GM12874 (cell line): ENCODE results near the gene ZSWIM6.

Source experiments
- TF ChIP-seq, protein P1 (sequence below): IDR thresholded peaks from 2 replicates; pipeline ENCODE4 v1.5.1; 2011; ENCODE audit warnings: low read depth, mild to moderate bottlenecking, control low read depth, low read length, moderate library complexity; ENCODE audit not compliant: insufficient read depth

Gene ZSWIM6

DNA sequence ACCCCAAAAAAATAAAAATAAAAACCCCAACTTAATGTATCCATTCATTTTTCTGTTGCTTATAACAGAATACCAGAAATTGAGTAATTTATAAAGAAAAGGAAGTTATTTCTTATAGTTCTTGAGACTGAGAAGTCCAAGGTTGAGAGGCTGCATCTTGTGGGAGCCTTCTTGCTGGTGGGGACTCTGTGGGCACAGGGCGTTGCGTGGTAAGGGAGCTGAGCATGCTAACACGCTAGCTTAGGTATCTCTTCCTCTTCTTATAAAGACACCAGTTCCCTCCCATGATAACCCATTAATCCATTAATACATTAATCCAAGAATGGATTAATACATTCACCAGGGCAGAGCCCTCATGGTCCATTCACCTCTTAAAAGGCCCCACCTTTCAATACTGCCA lies 150.9 kb downstream of the ZSWIM6 start:
- TF ChIP-seq, protein P1, sequence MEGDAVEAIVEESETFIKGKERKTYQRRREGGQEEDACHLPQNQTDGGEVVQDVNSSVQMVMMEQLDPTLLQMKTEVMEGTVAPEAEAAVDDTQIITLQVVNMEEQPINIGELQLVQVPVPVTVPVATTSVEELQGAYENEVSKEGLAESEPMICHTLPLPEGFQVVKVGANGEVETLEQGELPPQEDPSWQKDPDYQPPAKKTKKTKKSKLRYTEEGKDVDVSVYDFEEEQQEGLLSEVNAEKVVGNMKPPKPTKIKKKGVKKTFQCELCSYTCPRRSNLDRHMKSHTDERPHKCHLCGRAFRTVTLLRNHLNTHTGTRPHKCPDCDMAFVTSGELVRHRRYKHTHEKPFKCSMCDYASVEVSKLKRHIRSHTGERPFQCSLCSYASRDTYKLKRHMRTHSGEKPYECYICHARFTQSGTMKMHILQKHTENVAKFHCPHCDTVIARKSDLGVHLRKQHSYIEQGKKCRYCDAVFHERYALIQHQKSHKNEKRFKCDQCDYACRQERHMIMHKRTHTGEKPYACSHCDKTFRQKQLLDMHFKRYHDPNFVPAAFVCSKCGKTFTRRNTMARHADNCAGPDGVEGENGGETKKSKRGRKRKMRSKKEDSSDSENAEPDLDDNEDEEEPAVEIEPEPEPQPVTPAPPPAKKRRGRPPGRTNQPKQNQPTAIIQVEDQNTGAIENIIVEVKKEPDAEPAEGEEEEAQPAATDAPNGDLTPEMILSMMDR, result no peak

DNA sequence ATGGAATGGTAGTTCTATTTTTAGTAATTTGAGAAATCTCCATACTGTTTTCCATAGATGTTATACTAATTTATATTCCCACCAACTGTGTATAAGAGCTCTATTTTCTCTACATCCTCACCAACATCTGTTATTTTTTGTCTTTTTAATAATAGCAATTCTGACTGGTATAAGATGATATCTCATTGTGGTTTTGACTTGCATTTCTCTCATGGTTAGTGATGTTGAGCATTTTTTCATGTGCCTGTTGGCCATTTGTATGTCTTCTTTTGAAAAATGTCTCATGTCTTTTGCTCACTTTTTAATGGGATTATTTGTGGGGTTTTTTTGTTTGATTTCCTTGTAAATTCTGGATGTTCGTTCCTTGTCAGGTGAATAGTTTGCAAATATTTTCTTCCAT lies 154.4 kb downstream of the ZSWIM6 start:
- TF ChIP-seq, protein P1, result no peak

DNA sequence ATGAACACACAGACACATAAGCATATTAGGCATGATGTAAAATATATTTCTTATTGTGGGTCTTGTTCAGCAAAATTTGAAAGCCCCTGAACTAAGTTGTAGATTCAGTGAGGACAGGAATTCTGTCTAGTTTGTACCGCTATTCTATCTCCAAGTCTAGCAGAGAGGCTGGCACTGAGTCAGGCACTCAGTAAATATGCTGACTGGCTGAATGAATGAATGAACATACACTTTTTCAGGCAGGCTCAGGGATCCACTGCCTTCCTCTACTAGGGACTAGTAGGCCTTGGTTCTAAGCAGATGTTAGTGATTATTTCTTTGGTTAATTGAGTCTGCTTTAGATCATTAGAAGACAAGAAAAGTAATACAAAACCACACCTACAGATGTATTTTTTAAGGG lies 157.5 kb downstream of the ZSWIM6 start:
- TF ChIP-seq, protein P1, result no peak

DNA sequence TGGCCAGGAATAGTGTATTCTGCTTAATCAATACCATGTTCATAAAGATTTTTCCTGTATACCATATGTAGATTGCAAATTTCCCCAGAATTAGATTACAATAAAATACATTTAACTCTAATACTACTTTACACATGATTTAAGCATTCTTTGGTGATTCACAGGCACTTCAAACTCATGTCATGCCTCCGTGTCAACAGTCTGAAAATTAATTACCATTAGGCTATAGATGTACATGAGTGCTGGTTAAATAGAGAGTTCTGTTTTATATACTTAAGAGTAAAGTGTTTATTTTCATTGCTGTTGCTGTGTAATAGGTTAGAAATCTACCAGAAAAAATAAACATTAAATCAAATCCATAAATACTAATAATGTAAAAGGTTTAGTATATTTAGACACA lies 159.8 kb downstream of the ZSWIM6 start:
- TF ChIP-seq, protein P1, result no peak

DNA sequence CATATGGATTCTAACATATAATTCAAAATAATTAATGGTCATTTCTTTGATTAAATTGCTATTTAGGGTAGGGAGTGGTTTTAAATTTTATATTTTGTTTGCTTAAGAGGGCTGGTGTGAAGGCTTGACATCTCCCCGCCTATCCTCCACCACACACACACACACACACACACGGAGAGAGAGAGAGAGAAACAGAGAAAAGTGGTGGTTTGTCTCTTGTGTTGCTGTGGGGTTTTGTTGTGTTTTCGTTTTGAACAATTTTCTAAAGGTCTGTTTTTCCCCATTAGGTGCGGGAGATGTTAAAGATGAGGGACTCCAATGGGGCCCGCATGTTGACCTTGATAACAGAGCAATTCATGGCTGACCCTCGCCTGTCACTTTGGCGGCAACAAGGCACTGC lies 161.9 kb downstream of the ZSWIM6 start:
- TF ChIP-seq, protein P1, result no peak

DNA sequence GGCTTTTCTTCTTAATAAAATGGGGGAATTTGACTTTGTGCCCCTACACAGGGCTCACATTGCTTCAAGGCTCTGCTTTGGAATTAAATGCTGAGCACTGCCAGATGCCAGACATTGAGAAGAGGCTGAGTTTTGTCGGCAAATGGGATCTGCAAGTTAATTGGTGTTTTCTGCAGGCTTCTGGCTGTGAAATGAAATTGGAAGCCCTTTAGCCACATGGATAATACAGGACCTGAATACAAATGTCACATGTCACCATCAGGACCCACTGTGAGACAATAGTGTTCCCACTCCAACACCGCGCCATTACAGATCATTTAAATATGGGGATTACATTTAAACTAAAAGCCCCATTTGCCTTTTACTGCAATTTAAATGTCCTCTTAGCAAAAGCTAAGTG lies 164.4 kb downstream of the ZSWIM6 start:
- TF ChIP-seq, protein P1, result no peak

DNA sequence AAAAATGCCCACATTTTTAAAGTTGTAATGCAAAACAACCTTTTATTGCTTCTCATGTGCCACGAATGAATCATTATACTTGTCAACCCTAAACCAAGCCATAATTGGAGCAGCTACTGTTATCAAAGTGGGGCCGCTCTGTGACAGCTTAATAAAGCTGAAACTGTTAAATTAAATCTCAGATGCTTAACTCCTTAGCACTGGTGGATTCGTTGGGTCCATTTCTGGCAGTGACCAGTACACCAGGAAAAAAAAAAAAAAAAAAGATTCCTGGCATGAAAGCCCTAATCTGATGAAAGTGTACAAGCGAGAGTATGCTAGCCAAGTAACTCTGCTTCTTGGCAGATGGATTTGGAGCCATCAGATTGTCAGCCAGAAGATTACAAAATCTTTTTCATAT lies 164.8 kb downstream of the ZSWIM6 start:
- TF ChIP-seq, protein P1, result no peak

DNA sequence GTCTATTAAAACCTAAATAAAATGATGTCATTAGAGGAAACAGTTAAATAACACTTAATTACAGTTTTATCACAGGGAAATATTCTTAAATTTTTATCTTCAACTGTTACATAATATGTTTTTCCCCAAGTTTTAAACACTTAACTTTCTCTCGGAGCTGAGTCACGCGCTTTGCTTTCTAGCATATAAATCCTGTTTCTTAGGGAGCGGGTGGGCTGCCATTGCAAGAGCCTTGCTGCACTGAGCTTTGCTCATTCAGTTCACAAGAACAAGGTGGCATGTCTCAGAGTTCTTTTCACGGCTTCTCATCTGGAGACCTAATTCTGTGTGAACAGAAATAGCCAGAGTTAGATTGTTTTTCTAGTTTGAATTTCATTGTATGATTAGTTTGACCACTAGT lies 166.1 kb downstream of the ZSWIM6 start:
- TF ChIP-seq, protein P1, result no peak
